Activated T-helper 17 cell treated with anti-CD3 and anti-CD28 coated beads, Interleukin-2, amount 50 U/mL, for 72 hours (primary cell): ENCODE results near the gene TRIM45. TPM values are rescaled to one million over a fixed set of nuclear protein-coding genes. Genes with fewer than 3 reads are reported as not detected.
A peak's percentile ranks its signal among the peaks of the same experiment; 100 is the strongest.

ENCODE experiments used
- ATAC-seq: fragments of 150-1000 bp; cut with Tn5 transposase; replicated peaks from 2 replicates; pipeline ENCODE4 v1.10.0; 2021; ENCODE audit warnings: mild to moderate bottlenecking, moderate library complexity
- H3K27ac Mint-ChIP-seq: one replicate; pipeline ENCODE4 v1.8.0; 2022; ENCODE audit warnings: mixed read lengths
- H3K27me3 Mint-ChIP-seq: one replicate; pipeline ENCODE4 v1.8.0; 2022; ENCODE audit warnings: mixed read lengths
- H3K36me3 Mint-ChIP-seq: one replicate; pipeline ENCODE4 v1.8.0; 2022; ENCODE audit warnings: low read depth, mild to moderate bottlenecking, mixed read lengths
- H3K4me1 Mint-ChIP-seq: one replicate; pipeline ENCODE4 v1.8.0; 2022; ENCODE audit warnings: mixed read lengths
- H3K4me3 Mint-ChIP-seq: one replicate; pipeline ENCODE4 v1.8.0; 2022; ENCODE audit warnings: mild to moderate bottlenecking, mixed read lengths
- H3K9me3 Mint-ChIP-seq: one replicate; pipeline ENCODE4 v1.8.0; 2022; ENCODE audit warnings: mixed read lengths
- total RNA-seq, 2 donors: library from RNA; stranded (reverse); gene quantifications; one replicate each; pipeline ENCODE4 v1.2.3, GENCODE V29; 2022

TRIM45 gene
- total RNA-seq, 2 donors from 2014 or later, result 0.78 to 2.0 TPM

- no peaks in the 10 kb centered on the region for H3K27me3 Mint-ChIP-seq
- H3K36me3 Mint-ChIP-seq, result peaks cover 99% of the 10 kb centered on the region
- ATAC-seq, result peak; percentile 95
- peak overlapping the region; percentile 21 for H3K27ac Mint-ChIP-seq
- no peaks in the 10 kb centered on the region for H3K9me3 Mint-ChIP-seq
- H3K4me1 Mint-ChIP-seq, result peaks cover 25% of the 10 kb centered on the region
- H3K4me3 Mint-ChIP-seq, result peak overlapping the region; percentile 9
These were observed 51.4 kb downstream of the TRIM45 start for GRCh38 chr1:117070124-117070523.

GRCh38 chr1:117069220-117069844 lies 52.2 kb downstream of the TRIM45 start:
- H3K27ac Mint-ChIP-seq, result peak overlapping the region; percentile 3
- peaks cover 25% of the 10 kb centered on the region for H3K4me1 Mint-ChIP-seq
- H3K9me3 Mint-ChIP-seq, result no peaks in the 10 kb centered on the region
- no peak for ATAC-seq
- no peaks in the 10 kb centered on the region for H3K27me3 Mint-ChIP-seq
- peaks cover 99% of the 10 kb centered on the region for H3K36me3 Mint-ChIP-seq
- peak overlapping the region; percentile 9 for H3K4me3 Mint-ChIP-seq

GRCh38 chr1:117068580-117068979 lies 53.0 kb downstream of the TRIM45 start:
- Mint-ChIP-seq H3K36me3 (peaks cover 99% of the 10 kb centered on the region), H3K9me3 (no peaks in the 10 kb centered on the region), H3K27ac (no peak overlapping the region), H3K27me3 (no peaks in the 10 kb centered on the region), H3K4me1 (peaks cover 28% of the 10 kb centered on the region), H3K4me3 (no peak overlapping the region)
- no peak for ATAC-seq

GRCh38 chr1:117067533-117068370 lies 53.8 kb downstream of the TRIM45 start:
- peaks cover 34% of the 10 kb centered on the region for H3K4me1 Mint-ChIP-seq
- no peak overlapping the region for H3K4me3 Mint-ChIP-seq
- H3K9me3 Mint-ChIP-seq, result no peaks in the 10 kb centered on the region
- no peak overlapping the region for H3K27ac Mint-ChIP-seq
- peak; percentile 71 for ATAC-seq
- no peaks in the 10 kb centered on the region for H3K27me3 Mint-ChIP-seq
- H3K36me3 Mint-ChIP-seq, result peaks cover 99% of the 10 kb centered on the region

GRCh38 chr1:117066367-117066766 lies 55.2 kb downstream of the TRIM45 start:
- Mint-ChIP-seq H3K9me3 (no peaks in the 10 kb centered on the region), H3K4me1 (peaks cover 38% of the 10 kb centered on the region), H3K27ac (no peak overlapping the region), H3K4me3 (no peak overlapping the region), H3K36me3 (peaks cover 99% of the 10 kb centered on the region), H3K27me3 (no peaks in the 10 kb centered on the region)
- no peak for ATAC-seq

- H3K4me1 Mint-ChIP-seq, result peaks cover 30% of the 10 kb centered on the region
- no peaks in the 10 kb centered on the region for H3K27me3 Mint-ChIP-seq
- H3K9me3 Mint-ChIP-seq, result no peaks in the 10 kb centered on the region
- H3K4me3 Mint-ChIP-seq, result no peak overlapping the region
- peak; percentile 55 for ATAC-seq
- H3K27ac Mint-ChIP-seq, result peak overlapping the region; percentile 0
- peaks cover 65% of the 10 kb centered on the region for H3K36me3 Mint-ChIP-seq
These were observed 59.5 kb downstream of the TRIM45 start for GRCh38 chr1:117061986-117062415.

Other genes with a start within 250 kb of the TRIM45 start
- gene PTGFRN, start 211.8 kb downstream of the TRIM45 start, total RNA-seq, result 10 to 100 TPM; 10.1 to 11.1 TPM
- gene CD101, start 120.0 kb downstream of the TRIM45 start, total RNA-seq, result 1 to 10 TPM in 1 of 2 donors, under 1 TPM in 1; 0.26 to 2.1 TPM
- gene TTF2, start 61.4 kb downstream of the TRIM45 start, total RNA-seq, result 10 to 100 TPM; 71.4 to 98.0 TPM
- not detected for gene VTCN1, start 89.2 kb upstream of the TRIM45 start, total RNA-seq
- gene MAN1A2, start 245.7 kb upstream of the TRIM45 start, total RNA-seq, result 10 to 100 TPM; 26.1 to 26.5 TPM